PC-9 (cell line): Measurements from ENCODE around the gene PTPRT.

Source experiments
- CTCF ChIP-seq: fragments of 200-600 bp; sonication (generic); conservative IDR thresholded peaks from 2 replicates; pipeline ENCODE4 v1.6.1; 2017; ENCODE audit warnings: mixed run types, antibody characterized with exemption, mild to moderate bottlenecking, moderate library complexity
- EZH2 ChIP-seq: fragments of 200-600 bp; sonication (generic); IDR thresholded peaks from 2 replicates; pipeline ENCODE4 v1.8.0; 2017; ENCODE audit warnings: antibody characterized with exemption, low read depth

GRCh38 chr20:42857446-42857845, 332.3 kb downstream of the PTPRT start:
- TF ChIP-seq CTCF = no peak
- no peak for TF ChIP-seq EZH2
